Measurements from ENCODE around the gene PAK2.

PAK2 gene

DNA sequence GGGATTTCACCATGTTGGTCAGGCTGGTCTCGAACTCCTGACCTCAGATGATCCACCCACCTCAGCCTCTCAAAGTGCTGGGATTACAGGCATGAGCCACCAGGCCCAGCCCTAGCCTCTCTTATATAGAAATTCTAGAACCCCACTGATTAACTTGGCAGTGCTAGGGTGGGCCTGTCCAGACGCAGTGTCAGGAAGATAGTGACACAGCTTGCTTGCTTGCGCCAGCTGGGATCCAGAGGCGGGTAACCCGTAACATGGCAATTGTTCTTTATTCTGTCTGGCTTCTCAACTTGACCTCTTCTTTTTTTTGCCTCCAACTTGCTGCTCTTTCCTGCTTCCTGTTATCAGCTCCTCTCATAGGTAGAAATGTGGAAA is 43.8 kb upstream of the PAK2 start:
- Mint-ChIP-seq H3K27me3 (ENCODE audit: low read depth) (no peaks in the 10 kb centered on the region), H3K36me3 (ENCODE audit: low read depth) (no peaks in the 10 kb centered on the region), H3K9me3 (no peaks in the 10 kb centered on the region), H3K27ac (no peak overlapping the region), H3K4me1 (no peaks in the 10 kb centered on the region), H3K4me3 (no peak overlapping the region)
- TF ChIP-seq, protein P1, sequence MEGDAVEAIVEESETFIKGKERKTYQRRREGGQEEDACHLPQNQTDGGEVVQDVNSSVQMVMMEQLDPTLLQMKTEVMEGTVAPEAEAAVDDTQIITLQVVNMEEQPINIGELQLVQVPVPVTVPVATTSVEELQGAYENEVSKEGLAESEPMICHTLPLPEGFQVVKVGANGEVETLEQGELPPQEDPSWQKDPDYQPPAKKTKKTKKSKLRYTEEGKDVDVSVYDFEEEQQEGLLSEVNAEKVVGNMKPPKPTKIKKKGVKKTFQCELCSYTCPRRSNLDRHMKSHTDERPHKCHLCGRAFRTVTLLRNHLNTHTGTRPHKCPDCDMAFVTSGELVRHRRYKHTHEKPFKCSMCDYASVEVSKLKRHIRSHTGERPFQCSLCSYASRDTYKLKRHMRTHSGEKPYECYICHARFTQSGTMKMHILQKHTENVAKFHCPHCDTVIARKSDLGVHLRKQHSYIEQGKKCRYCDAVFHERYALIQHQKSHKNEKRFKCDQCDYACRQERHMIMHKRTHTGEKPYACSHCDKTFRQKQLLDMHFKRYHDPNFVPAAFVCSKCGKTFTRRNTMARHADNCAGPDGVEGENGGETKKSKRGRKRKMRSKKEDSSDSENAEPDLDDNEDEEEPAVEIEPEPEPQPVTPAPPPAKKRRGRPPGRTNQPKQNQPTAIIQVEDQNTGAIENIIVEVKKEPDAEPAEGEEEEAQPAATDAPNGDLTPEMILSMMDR (IDR thresholded peaks at IDR 0.05; ENCODE audit: unreplicated experiment in 3 of 3): no peak

DNA sequence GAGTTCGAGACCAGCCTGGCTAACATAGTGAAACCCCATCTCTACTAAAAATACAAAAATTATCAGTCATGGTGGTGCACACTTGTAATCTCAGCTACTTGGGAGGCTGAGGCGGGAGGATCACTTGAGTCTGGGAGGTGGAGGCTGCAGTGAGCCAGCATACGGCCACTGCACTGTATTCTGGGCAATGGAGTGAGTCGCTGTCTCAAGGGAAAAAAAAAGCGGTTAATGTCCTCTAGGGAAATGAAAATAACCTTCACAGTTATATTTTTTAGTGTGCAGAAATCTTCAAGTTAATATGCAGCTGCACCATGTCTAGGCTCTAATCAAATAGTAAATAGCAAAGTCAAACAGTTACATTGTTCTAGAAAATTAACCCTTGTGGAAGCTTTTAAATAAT is 42.4 kb upstream of the PAK2 start:
- Mint-ChIP-seq H3K36me3 (ENCODE audit: low read depth) (no peaks in the 10 kb centered on the region), H3K27ac (no peak overlapping the region), H3K27me3 (ENCODE audit: low read depth) (no peaks in the 10 kb centered on the region), H3K9me3 (no peaks in the 10 kb centered on the region), H3K4me1 (no peaks in the 10 kb centered on the region), H3K4me3 (no peak overlapping the region)
- TF ChIP-seq, protein P1 (IDR thresholded peaks at IDR 0.05; ENCODE audit: unreplicated experiment in 3 of 3): no peak

DNA sequence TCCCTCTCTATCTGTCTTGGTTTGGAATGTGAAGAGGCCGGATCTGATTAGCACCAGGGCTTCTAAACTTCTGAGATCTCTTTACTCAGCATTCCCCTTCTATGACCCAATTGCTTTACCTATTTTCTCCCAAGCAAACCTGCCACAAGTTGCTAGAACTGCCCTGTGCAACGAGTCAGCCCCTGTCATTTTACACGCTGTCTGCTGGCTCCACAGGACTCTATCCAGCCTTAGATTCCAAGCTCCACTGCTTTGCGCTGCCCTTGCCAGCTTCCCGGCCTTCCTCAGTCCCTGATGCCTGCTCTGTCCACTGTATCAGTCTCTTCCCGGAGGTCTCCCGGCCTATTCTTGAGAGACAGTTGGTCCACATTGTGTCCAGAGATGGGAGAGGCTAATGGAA is 39.9 kb upstream of the PAK2 start:
- Mint-ChIP-seq H3K9me3 (no peaks in the 10 kb centered on the region), H3K4me3 (no peak overlapping the region), H3K27ac (no peak overlapping the region), H3K36me3 (ENCODE audit: low read depth) (no peaks in the 10 kb centered on the region), H3K27me3 (ENCODE audit: low read depth) (no peaks in the 10 kb centered on the region), H3K4me1 (no peaks in the 10 kb centered on the region)
- TF ChIP-seq, protein P1 (IDR thresholded peaks at IDR 0.05; ENCODE audit: unreplicated experiment in 3 of 3): no peak

DNA sequence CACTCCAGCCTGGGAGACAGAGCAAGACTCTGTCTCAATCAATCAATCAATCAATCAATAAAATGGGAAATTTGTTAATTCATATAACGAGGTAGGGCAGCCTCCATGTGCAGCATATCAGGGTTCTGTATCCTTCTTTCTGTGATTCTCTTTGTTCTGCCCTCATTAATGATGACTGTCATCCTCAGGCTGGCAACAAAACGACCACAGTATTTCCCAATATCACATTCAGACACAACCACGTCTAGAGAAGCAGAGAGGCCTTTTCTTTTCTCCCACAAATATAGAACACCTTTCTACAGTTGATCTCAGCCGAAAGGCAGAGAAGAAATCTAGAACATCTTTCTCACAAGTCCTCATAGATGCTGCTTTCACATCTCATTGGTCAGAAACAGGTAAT is 38.9 kb upstream of the PAK2 start:
- Mint-ChIP-seq H3K4me3 (no peak overlapping the region), H3K27me3 (ENCODE audit: low read depth) (no peaks in the 10 kb centered on the region), H3K4me1 (no peaks in the 10 kb centered on the region), H3K36me3 (ENCODE audit: low read depth) (no peaks in the 10 kb centered on the region), H3K9me3 (no peaks in the 10 kb centered on the region), H3K27ac (no peak overlapping the region)
- TF ChIP-seq, protein P1 (IDR thresholded peaks at IDR 0.05; ENCODE audit: unreplicated experiment in 3 of 3): no peak

DNA sequence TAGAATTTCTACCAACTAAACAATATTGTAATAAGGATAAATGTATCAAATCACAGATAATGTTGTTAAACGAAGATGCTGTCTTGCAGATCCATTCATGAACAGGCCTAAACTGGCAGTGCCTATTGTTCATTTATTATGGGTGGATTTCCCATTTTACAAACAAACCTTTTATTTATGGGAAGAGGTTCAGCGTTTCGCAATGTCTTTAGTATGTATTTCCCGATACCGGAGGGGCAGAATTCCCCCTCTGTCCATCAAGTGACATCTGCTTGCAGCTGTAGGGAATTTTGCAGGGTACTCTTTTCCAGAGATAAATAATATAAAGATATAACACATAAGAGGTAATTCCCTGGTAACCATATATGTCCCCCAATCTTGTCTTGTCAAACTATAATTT is 33.3 kb upstream of the PAK2 start:
- Mint-ChIP-seq H3K9me3 (no peaks in the 10 kb centered on the region), H3K27ac (no peak overlapping the region), H3K36me3 (ENCODE audit: low read depth) (no peaks in the 10 kb centered on the region), H3K4me3 (no peak overlapping the region), H3K4me1 (peaks cover 1% of the 10 kb centered on the region), H3K27me3 (ENCODE audit: low read depth) (no peaks in the 10 kb centered on the region)
- TF ChIP-seq, protein P1 (IDR thresholded peaks at IDR 0.05; ENCODE audit: unreplicated experiment in 3 of 3): no peak

DNA sequence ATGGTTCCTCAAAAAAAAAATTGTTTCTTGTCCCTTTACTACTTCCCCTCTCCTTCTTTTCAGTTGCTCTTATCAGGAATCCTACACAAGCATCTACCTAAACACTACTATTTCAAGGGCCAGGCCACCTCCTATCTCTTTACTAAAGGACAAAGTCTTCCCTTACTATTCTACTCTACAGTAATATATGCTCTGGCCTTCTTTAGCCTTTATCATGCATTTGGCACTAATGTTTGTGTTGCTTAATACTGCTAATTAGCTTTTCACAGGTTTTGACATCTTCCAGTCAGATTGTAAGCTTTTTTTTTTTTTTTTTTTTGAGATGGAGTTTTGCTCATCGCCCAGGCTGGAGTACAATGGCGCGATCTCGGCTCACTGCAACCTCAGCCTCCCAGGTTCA is 32.9 kb upstream of the PAK2 start:
- no peaks in the 10 kb centered on the region for H3K27me3 Mint-ChIP-seq (ENCODE audit: low read depth)
- H3K9me3 Mint-ChIP-seq: no peaks in the 10 kb centered on the region
- TF ChIP-seq, protein P1 (IDR thresholded peaks at IDR 0.05; ENCODE audit: unreplicated experiment in 3 of 3): no peak
- H3K4me1 Mint-ChIP-seq: peaks cover 5% of the 10 kb centered on the region
- no peaks in the 10 kb centered on the region for H3K36me3 Mint-ChIP-seq (ENCODE audit: low read depth)
- H3K4me3 Mint-ChIP-seq: no peak overlapping the region
- H3K27ac Mint-ChIP-seq: no peak overlapping the region

Measured in nephron (organoid).